ENCODE results near the gene RTN4.

Gene RTN4

DNA sequence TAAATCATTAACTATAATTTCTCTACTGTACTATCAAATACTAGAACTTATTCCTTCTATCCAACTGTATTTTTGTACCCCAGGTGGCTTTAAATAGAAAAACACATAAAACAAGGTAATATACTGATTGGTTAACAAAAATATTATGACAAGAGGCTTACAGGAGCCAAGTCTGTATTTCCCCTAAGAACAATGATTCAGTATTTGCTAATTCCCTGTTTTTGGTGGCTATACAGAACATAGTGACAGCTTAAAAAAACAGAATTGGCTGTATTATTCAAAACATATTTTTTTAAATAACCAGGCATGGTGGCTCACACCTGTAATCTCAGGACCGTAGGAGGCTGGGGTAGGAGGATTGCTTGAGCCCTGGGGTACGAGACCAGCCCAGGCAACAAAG is 16.3 kb downstream of the RTN4 start:
- no peak for DNase-seq (ENCODE audit: low read depth in 2 of 2)

DNA sequence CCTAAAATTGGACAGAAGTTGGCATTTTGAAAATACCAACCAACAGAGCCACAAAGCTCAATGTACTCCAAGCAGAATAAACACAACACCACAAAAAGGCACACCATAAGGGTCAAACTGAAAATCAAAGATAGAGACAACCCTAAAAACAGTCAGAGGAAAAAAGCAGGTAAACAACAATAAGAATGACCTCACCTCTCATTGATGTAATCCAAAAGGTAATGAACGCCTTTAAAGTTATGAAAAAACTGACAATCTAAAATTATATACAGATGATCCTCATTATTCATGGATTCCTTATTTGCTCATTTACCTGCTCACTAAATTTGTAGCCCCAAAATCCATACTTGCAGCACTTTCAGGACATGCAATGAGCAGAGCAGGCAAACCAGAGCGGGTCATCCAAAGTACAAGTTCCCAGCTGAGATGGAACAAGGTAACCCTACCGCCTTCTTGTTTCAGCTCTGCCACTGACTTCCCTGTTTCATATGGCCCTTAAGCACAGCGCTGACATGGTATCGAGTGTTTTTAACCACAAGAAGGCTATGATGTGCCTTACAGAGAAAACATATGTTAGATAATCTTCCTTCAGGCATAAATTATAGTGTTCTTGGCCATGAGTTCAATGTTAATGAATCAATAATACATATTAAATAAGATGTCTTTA is 17.0 kb downstream of the RTN4 start:
- DNase-seq (ENCODE audit: low read depth in 2 of 2): no peak

DNA sequence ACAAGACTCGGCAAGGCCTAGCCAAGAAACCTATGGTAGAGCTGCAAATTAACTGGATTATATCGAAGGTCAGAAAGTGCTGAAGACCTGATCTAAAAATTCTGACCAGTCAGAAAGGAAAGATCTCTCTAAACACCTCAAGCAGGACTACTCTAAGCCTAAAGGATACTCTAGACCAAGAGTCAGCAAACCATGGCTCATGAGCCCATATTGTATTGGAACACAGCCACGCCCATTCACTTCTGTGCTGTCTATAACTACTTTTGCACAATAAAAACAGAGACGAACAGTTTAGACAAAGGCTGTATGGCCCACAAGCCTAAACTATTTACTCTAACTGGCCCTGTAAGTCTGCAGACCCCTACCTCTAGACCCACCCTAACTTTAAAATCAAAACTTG is 18.7 kb downstream of the RTN4 start:
- DNase-seq (ENCODE audit: low read depth in 2 of 2): no peak

DNA sequence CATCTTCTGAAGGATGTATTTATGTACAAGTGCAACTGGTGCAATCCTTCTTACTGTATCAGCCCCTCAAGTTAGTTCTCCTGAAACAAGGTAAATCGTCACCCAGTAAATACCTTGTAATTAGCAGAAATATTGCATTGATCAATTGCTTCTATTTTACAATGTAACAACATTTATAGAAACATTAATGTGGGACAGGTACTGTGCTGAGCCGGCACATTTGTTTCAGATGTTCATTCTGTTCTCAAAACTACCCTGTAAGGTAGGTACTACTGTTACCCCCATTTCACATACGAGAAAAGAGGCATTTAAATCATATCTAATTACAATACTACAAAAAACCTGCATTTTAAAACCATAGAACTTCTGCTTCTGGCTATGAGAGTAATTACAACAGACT is 19.5 kb downstream of the RTN4 start:
- no peak for DNase-seq (ENCODE audit: low read depth in 2 of 2)

DNA sequence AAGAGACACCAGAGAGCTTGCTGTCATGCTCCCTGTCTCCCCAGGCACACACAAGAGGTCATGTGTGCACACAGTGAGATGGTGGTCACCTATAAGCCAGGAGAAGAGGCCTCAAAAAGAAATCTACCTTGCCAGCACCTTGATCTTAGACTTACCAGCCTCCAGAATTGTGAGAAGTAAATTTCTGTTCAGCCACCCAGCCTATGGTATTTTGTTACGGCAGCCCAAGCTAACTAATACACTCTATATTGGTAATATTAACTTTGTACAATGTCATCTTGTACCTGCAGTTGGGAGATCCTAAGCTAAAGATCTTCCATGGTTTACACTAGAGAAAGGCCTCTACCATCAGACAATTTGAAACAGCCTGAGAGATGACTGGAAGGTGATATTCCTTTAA is 21.2 kb downstream of the RTN4 start:
- no peak for DNase-seq (ENCODE audit: low read depth in 2 of 2)

DNA sequence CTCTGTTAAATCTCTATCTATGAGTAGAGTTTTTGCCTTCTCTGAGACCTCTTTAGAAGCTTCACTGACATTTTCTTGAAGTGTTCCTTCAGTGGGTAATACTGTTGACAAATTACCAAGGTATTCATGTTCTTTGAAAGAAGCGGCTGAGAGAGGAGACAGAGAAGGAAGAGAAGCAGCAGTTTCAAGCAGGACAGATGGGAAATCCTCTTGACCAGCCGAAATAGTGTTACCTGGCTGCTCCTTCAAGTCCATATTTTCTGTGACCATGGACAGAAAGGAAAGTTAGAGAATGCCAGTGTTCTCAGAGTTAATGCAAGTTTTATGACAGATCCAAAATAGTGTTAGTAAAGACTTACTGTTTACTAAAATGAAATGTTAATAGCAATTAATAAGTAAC is 23.0 kb downstream of the RTN4 start:
- DNase-seq (ENCODE audit: low read depth in 2 of 2): no peak

DNA sequence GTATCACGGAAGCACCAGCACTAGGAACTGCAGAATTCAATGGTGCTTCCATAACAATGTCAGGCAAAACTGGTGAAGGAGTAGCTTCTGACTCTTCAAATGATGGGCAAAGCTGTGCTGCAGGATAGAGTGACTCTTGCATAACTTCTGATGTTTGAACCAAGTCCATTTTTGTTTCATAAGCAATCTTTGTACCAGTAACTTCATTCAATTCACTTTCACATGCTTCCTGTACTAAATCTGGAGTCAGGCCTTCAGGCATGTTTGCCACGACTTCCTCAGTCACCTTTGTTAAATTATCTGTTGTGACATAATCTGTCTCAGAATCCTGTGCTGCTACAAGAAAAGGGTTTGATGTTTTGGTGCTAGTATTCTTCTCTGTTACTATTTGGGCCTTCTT is 24.0 kb downstream of the RTN4 start:
- no peak for DNase-seq (ENCODE audit: low read depth in 2 of 2)

DNA sequence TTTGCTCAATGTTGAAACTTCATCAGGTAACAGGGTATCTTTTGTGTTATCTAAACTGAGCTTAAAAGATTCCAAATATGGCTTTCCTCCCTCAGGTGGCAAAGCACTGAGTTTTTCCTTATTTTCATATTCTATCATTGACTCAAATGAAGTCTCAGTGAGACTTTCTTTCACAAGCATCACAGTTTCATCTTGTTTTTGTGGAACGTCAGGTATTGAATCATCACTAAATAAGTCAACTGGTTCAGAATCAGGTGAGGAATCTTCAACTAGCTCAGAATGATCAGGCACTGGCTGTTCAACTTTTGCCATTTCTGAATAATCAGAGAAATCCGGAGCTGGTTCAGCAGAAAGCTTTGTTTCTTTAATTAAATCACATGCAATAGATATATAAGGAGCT is 24.6 kb downstream of the RTN4 start:
- no peak for DNase-seq (ENCODE audit: low read depth in 2 of 2)

DNA sequence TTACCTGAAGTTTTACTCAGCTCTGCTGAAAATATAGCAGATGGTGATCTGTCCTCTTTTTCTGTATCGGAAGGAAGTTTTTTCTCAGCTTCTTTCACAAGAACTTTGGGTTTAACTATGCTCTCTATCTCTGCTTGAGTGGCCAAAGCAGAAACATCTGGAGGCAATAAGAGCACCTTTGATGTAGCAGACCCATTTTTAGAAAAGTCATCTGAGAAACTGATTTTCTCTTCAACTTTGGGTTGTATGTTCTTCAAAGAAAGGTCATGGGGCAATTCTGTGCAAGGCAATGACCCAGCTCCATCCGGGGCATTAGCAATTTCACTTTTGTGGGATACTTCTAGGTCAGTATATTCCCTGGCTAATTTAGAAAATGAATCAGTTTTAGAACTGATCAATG is 25.2 kb downstream of the RTN4 start:
- DNase-seq (ENCODE audit: low read depth in 2 of 2): no peak

DNA sequence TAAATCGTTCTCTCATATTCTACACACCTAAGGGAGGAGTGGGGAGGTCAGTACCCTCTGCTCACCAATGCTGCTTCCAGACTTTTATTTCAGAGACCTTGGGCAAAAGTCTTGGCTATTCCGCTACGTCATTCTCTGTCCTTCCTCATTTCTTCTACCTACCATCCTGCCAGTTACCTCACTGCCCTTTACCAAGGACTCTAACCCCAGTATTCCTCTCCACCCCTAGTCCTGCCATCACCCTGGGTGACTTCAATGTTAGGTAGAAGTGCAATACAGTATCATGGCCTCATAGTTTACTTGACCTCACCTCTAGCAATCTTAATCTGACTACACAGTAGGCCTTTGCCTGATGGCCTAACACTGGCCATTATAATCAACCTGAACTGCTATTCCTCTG is 27.8 kb downstream of the RTN4 start:
- DNase-seq (ENCODE audit: low read depth in 2 of 2): no peak

DNA sequence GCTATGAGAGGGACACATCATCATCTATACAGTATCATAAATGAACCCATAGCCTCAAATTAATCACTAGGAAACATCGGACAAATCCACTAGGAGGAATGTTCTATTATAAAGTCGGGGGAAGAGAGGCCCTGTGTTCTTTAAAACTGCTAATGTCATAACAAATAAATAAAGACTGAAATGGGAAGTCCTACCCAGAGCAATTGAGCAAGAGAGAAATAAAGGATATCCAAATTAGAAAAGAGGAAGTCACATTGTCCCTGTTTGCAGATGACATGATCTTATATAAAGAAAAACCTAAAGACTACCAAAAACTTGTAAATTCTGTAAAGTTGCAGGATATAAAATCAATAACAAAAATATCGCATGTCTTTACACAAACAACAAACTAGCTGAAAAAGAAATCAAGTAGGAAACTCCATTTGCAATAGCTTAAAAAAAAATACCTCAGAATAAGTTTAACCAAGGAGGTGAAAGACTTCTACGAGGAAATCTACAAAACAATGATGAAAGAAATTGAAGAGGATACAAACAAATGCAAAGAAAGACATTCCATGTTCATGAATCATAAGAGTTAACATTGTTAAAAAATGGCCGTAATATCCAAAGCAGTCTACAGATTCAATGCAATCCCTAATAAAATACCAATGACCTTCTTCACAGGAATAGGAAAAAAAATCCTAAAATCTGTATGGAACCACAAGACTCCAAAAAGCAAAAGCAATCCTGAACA is 30.6 kb downstream of the RTN4 start:
- DNase-seq (ENCODE audit: low read depth in 2 of 2): no peak

DNA sequence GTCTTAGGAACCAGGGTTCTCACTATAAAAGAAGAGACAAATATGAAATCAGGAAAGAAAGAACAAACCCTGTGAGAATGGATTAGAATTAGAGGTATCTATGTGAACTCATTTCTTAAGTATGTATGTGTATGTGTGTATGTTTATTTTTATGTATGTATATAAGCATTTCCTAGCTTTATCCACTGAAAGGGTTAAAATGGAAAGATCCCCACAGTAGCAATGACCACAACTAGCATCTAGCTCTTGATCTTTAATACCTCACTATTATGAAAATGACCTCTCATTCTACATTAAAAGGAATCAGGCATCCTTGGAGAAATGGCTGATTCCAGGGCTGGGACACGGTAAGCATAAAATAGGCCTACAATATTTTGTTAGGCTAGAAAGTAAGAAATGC is 31.6 kb downstream of the RTN4 start:
- DNase-seq (ENCODE audit: low read depth in 2 of 2): no peak

DNA sequence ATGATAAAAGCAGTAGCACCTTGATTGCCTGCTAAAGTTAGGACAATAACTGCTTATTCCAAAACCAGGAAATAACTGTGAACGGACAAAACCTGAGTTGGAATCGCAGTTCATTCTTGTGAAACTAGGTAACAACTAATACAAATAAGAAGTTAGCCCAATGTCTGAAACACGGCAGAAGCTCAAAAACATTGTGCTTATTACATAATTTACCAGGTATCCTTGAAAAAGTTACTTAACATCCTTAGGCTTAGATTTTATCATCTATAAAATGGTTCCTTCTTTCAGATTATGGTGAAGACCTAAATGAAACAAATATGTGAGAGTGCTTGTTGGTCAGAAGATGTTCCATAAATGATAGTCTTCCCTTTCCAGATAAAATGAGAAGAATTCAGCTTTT is 32.4 kb downstream of the RTN4 start:
- DNase-seq (ENCODE audit: low read depth in 2 of 2): no peak

DNA sequence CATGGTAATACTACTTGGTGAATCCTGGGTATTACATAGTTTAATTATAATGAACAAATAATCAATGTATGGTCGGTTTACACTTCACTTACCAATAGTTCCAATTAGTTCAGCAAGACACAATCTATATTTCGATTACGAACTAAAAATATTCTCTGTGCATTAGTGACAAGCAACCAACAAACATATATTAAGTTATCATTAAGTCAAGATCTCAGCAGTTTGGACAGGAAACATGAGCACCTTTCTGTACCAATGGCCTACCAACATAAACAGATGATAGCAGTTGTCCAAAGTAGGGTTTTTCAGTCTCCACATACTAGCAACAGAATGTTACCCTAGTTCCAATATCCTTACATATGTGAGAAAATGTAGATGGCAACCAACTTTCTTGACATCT is 32.8 kb downstream of the RTN4 start:
- no peak for DNase-seq (ENCODE audit: low read depth in 2 of 2)

DNA sequence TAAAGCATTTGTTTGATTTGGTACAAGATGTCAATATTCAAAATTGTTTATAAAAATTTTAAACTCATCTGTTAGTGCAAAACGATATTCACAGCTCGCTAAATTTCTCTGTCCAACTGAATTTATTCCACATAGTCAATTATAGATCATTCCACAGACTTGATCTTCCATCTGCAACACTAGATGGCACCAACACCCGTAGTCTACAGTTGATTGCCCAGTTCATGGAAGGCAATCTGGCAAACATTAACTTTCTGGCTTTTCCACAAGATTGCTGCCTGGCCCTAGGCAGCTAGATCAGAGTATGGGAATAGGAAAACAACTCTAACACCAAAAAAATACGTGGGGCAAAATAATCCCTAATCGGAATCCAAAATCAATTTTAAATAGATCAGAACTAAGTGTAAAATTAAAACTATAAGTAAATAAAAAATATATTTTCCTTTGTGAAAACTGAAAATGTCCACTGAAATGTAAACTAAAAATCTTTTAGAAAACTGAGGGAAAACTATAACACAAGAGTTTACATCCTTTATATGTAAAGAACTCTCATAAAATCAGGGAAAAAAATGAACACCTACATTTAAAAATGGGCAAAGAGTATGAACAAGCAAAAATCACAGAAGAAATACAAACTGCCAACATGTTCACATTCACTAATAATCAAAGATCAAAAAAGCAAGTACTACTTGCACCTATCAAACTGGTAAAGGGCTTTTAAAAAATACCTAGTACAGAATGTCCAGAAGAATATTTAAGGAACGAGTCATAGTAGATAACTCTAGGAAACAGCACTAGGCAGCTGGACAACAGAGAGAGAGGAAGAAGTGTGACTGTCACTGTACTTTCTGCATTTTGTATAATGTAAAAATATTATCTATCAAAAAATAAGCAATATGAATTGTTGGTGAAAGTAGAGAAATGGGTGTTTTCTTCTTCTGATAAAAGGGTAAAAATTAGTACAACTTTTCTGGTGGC is 35.0 kb downstream of the RTN4 start:
- peak in 1 of 2 donors; percentile 21 for DNase-seq (ENCODE audit: low read depth in 2 of 2)

DNA sequence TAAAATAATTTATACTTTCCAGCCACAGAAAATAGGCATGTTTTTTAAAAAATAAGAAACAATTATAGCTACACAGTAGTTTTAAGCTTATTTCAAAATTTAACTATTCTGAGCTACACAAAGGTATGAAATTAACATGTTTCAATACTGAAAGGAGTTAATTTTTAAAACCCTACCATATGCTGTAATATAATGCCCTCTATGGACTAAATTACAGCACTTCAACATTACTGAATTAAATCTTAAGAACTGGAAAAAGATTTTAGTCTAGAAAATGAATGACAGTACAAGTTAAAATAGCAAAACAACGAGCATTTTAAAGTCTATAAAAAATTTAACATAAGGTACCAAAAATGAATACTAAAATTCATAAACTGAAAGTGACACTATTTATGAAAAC is 36.3 kb downstream of the RTN4 start:
- DNase-seq (ENCODE audit: low read depth in 2 of 2): no peak

DNA sequence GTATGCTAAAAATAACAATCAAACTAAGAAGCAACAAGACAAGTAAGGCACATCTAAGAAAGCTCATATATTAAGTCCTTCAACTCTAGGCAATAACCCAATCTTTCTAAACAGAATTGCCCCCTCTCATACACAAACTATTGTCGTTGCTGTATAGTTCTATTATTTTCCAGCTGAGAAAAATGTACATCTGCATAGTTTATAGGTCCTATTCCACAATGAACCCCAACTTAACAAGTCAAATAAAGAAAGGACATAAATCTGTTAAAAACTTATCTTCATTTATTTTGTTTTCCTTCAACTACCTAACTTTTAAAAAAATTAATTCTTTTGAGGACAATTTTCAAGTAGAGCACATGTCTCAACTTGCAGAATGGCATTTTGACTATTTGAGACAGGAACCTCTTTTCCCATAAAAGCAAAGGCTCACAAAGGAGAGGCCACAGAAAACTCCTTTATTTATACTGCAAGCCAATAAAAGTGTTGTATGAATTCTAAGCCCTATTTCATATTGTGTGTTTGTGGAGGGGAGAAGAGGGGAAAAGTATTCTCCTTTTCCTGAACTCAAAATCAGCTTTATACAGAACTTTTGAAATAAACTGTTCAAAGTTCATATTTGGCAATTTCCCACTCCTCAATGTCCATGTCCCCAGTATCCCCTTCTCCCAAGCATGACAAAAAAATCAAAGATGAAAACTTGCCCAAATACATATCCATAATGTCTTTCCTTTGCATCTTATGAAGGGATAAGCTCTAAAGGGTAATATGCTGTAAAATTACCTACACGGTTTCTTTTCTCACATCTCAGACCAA is 37.4 kb downstream of the RTN4 start:
- DNase-seq (ENCODE audit: low read depth in 2 of 2): no peak

DNA sequence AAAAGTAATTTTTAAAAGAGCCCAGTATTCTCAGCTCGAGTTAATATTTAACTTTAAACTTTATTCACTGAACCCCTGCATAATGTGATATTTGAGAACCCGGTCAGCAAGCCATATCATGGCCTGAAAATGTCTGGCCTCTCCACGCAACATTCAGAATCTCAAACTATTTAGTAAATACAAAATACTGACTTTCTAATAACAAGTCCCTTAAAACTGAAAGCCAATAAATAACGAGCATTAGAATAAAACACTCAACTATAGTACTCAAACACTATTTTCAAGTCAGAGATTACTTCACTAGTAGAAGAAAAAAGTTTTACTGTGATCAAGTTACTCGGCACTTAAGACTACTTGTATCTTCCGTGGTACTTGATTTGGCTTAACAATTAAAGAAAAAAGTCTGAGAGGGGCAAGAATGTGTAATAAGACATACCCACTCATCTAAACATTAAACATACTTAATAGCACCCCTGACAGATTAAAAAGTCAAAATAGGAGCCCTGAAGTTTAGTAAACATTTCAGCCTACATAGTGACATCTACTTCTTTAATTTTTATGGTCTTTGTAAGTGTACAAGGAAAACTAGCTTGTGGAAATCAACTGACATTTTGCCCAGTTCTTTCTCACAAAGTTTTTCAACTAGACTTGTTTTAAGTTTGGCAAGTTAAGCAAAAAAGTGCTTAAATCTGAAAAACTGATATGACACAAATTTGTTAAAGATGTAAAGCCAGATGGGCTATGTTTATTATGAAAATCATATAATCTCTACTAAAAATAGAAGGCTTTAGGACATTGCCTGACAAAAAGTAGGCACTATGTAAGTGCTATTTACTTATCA is 38.2 kb downstream of the RTN4 start:
- no peak for DNase-seq (ENCODE audit: low read depth in 2 of 2)

DNA sequence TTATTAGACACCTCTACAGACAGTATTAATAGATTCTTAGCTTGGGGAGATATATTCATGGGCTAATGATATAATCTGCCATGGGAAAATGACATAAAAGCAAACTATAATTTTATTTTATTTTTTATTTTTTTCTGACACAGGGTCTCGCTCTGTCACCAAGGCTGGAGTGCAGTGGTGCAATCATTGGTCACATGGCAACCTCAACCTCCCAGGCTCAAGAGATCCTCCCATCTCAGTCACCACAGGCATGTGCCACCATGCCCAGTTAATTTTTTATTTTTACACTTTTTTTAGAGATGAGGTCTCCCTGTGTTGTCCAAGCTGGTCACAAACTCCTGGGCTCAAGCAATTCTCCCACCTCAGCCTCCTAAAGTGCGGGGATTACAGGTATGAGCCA is 39.3 kb downstream of the RTN4 start:
- DNase-seq (ENCODE audit: low read depth in 2 of 2): no peak

DNA sequence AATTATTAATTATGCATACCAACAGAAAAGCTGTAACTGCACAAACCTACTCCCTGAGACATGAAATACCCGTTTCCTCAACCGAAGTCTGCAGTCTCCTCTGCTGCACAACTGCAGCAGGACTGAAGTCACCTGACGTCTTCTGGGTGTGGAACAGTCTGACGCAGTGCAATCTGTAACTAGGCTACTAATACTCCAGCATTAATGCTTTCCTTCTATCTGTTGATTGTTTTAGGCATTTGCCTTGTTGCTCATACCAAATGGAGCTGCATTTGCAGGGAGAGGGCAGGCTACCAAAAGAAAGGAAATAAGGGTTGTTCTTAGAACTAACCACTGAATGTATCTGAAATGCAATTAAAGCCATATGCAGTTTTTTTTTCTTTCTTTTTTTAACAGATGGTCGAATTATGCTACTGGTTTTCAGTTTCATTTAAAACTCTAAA is 40.1 kb downstream of the RTN4 start:
- no peak for DNase-seq (ENCODE audit: low read depth in 2 of 2)

All from activated CD4-positive, alpha-beta T cell treated with anti-CD3 and anti-CD28 coated beads for 24 hours (primary cell).